Thyroid gland (tissue), 4 donors: ENCODE data around the gene CERCAM. TPM values are rescaled to one million over a fixed set of nuclear protein-coding genes. Genes with fewer than 3 reads are reported as not detected.

Experiments used
- DNase-seq, 2 donors: peaks; one replicate each; pipeline ENCODE4 v3.0.0-alpha.2; 2019
- H3K27ac ChIP-seq, 3 donors: fragments of 200-600 bp; sonication (generic); 1 replicate in 2 of 3; 2 replicates in 1 of 3; pipeline ENCODE4 v1.5.1; 2016 to 2019; ENCODE audit warnings: mild to moderate bottlenecking in 1 of 3, moderate library complexity in 1 of 3
- H3K27me3 ChIP-seq: fragments of 200-600 bp; sonication (generic); one replicate; pipeline ENCODE4 v1.5.1; 2019
- H3K36me3 ChIP-seq, 2 donors: fragments of 200-600 bp; sonication (generic); one replicate each; pipeline ENCODE4 v1.5.1; 2016 to 2019
- H3K4me1 ChIP-seq, 2 donors: fragments of 200-600 bp; sonication (generic); one replicate each; pipeline ENCODE4 v1.5.1; 2017 to 2019
- H3K4me3 ChIP-seq, 3 donors: fragments of 200-600 bp; sonication (generic); replicated peaks in 1 of 3; 1 replicate in 2 of 3; 2 replicates in 1 of 3; pipeline ENCODE4 v1.5.1; 2016; ENCODE audit warnings: mild to moderate bottlenecking in 1 of 3
- H3K9me3 ChIP-seq: fragments of 200-600 bp; sonication (generic); one replicate; pipeline ENCODE4 v1.5.1; 2017
- CTCF ChIP-seq, 6 experiments: fragments of 200-600 bp in 3 of 6; fragments of 450-650 bp in 3 of 6; sonication (generic) in 3 of 6; IDR thresholded peaks; one replicate each; pipeline ENCODE4 v1.5.1; 2016 to 2019; ENCODE audit warnings: antibody characterized with exemption in 6 of 6, mild to moderate bottlenecking in 2 of 6, inconsistent platforms in 1 of 6, moderate library complexity in 1 of 6
- POLR2A ChIP-seq, 2 donors: fragments of 450-650 bp; IDR thresholded peaks; one replicate each; pipeline ENCODE4 v1.6.1; 2017; ENCODE audit warnings: antibody characterized with exemption in 2 of 2, mild to moderate bottlenecking in 2 of 2, moderate library complexity in 1 of 2
- WGBS, 2 donors: methylation state at CpG; one replicate each; pipeline ENCODE4 v1.1.5; 2017; 5-methylcytosine and 5-hydroxymethylcytosine counted together
- intact Hi-C: fragments of 100-400 bp; cut with DNase I; formaldehyde crosslinking; loops from one replicate; pipeline ENCODE4 v1.15.1; 2023
- total RNA-seq, 4 donors: library from RNA; depleted of rRNA; stranded (reverse); fragments of >200 nt; gene quantifications; one replicate each; pipeline ENCODE4 v1.2.3, GENCODE V29; 2016

CERCAM gene
- total RNA-seq, 4 donors from 2014 or later, result 22.3 to 35.4 (median 27.2) TPM

GRCh38 chr9:128385496-128386460 is 34.9 kb upstream of the CERCAM start:
- TF ChIP-seq POLR2A (IDR thresholded peaks at IDR 0.05) (no peak), CTCF (IDR thresholded peaks at IDR 0.05) (no peak)
- no peak overlapping the region for H3K27ac ChIP-seq
- peaks cover 26% of the 10 kb centered on the region in 2 donors for H3K36me3 ChIP-seq
- no peak overlapping the region for H3K4me3 ChIP-seq
- H3K4me1 ChIP-seq, result peaks cover 0 to 14% of the 10 kb centered on the region in 2 donors
- H3K9me3 ChIP-seq, result no peaks in the 10 kb centered on the region
- WGBS, 2 donors, result 81 to 82% methylated on average over 11 to 16 of the region's 18 CpGs
- DNase-seq, result no peak
- intact Hi-C loops, result no loop called here
- no peaks in the 10 kb centered on the region for H3K27me3 ChIP-seq

- H3K27ac ChIP-seq, result no peak overlapping the region
- no peak for DNase-seq
- H3K4me1 ChIP-seq, result peaks cover 0 to 14% of the 10 kb centered on the region in 2 donors
- 92 to 93% methylated on average over 7 to 10 of the region's 10 CpGs for WGBS, 2 donors
- H3K27me3 ChIP-seq, result no peaks in the 10 kb centered on the region
- intact Hi-C loops, result no loop called here
- H3K4me3 ChIP-seq, result no peak overlapping the region
- TF ChIP-seq CTCF (IDR thresholded peaks at IDR 0.05) (no peak), POLR2A (IDR thresholded peaks at IDR 0.05) (no peak)
- no peaks in the 10 kb centered on the region for H3K9me3 ChIP-seq
- peaks cover 26 to 31% of the 10 kb centered on the region in 2 donors for H3K36me3 ChIP-seq
Measured at GRCh38 chr9:128388150-128388549, 32.5 kb upstream of the CERCAM start.

- WGBS, 2 donors, result 64 to 79% methylated on average over 10 to 13 of the region's 13 CpGs
- Histone ChIP-seq H3K4me1 (peaks cover 0 to 14% of the 10 kb centered on the region in 2 donors), H3K27me3 (no peaks in the 10 kb centered on the region), H3K36me3 (peaks cover 26 to 31% of the 10 kb centered on the region in 2 donors), H3K4me3 (no peak overlapping the region), H3K27ac (peak overlapping the region in 2 of 3 donors; percentile 53 to 68), H3K9me3 (no peaks in the 10 kb centered on the region)
- intact Hi-C loops, result no loop called here
- TF ChIP-seq POLR2A (IDR thresholded peaks at IDR 0.05) (no peak), CTCF (IDR thresholded peaks at IDR 0.05) (no peak)
- peak; percentile 90 to 96 for DNase-seq
Measured at GRCh38 chr9:128389395-128390149, 31.1 kb upstream of the CERCAM start.

GRCh38 chr9:128390150-128390812 is 30.4 kb upstream of the CERCAM start:
- Histone ChIP-seq H3K4me1 (peaks cover 0 to 14% of the 10 kb centered on the region in 2 donors), H3K36me3 (peaks cover 26 to 31% of the 10 kb centered on the region in 2 donors), H3K27me3 (no peaks in the 10 kb centered on the region), H3K27ac (peak overlapping the region in 2 of 3 donors; percentile 24 to 53), H3K9me3 (no peaks in the 10 kb centered on the region), H3K4me3 (no peak overlapping the region)
- intact Hi-C loops, result no loop called here
- TF ChIP-seq POLR2A (IDR thresholded peaks at IDR 0.05), result no peak
- TF ChIP-seq CTCF (IDR thresholded peaks at IDR 0.05), result no peak
- DNase-seq, result no peak
- 80 to 85% methylated on average over 9 to 11 of the region's 11 CpGs for WGBS, 2 donors
